SK-N-SH treated with all-trans-retinoic acid at 6 μM for 48 hours (cell line): ENCODE measurements around the gene SMAD6.

Experiments used
- ATAC-seq: fragments of 200-7000 bp; cut with Tn5 transposase; 3 replicates; pipeline ENCODE4 v1.9.1; 2020; ENCODE audit warnings: mild to moderate bottlenecking, moderate library complexity
- ARNTL ChIP-seq: fragments of 450-650 bp; formaldehyde crosslinking; IDR thresholded peaks from 2 replicates; pipeline ENCODE4 v1.5.0; 2020; ENCODE audit warnings: low read depth, mild to moderate bottlenecking, moderate library complexity, borderline replicate concordance
- BACH2 ChIP-seq: fragments of 250-450 bp; sonication (Bioruptor Pico); IDR thresholded peaks from 2 replicates; pipeline ENCODE4 v1.9.0; 2021; ENCODE audit warnings: mild to moderate bottlenecking, borderline replicate concordance
- CREB5 ChIP-seq: fragments of 250-450 bp; sonication (Bioruptor Pico); IDR thresholded peaks from 2 replicates; pipeline ENCODE4 v1.5.1; 2020; ENCODE audit warnings: low read depth, mild to moderate bottlenecking, moderate library complexity
- CSDC2 ChIP-seq: fragments of 250-450 bp; sonication (Bioruptor Pico); IDR thresholded peaks from 2 replicates; pipeline ENCODE4 v1.5.0; 2020; ENCODE audit warnings: mild to moderate bottlenecking, moderate library complexity
- CSRNP3 ChIP-seq: fragments of 250-450 bp; sonication (Bioruptor Pico); IDR thresholded peaks from 2 replicates; pipeline ENCODE4 v1.5.1; 2021; ENCODE audit warnings: mild to moderate bottlenecking, moderate library complexity
- ESRRG ChIP-seq: fragments of 250-450 bp; sonication (Bioruptor Pico); IDR thresholded peaks from 2 replicates; pipeline ENCODE4 v1.6.1; 2021; ENCODE audit warnings: mild to moderate bottlenecking
- ISL1 ChIP-seq: fragments of 250-450 bp; sonication (Bioruptor Pico); IDR thresholded peaks from 2 replicates; pipeline ENCODE4 v2.1.2; 2022; ENCODE audit warnings: mild to moderate bottlenecking, moderate library complexity
- OSR1 ChIP-seq: fragments of 250-450 bp; sonication (Bioruptor Pico); IDR thresholded peaks from 2 replicates; pipeline ENCODE4 v1.8.0; 2022; ENCODE audit warnings: moderate library complexity, mild to moderate bottlenecking, inconsistent platforms
- POU6F1 ChIP-seq: fragments of 250-450 bp; sonication (Bioruptor Pico); IDR thresholded peaks from 2 replicates; pipeline ENCODE4 v1.8.0; 2021; ENCODE audit warnings: low read depth, mild to moderate bottlenecking, moderate library complexity, borderline replicate concordance
- PPARA ChIP-seq: fragments of 250-450 bp; sonication (Bioruptor Pico); IDR thresholded peaks from 2 replicates; pipeline ENCODE4 v1.5.0; 2020; ENCODE audit warnings: mild to moderate bottlenecking, borderline replicate concordance
- RARB ChIP-seq: fragments of 250-450 bp; sonication (Bioruptor Pico); IDR thresholded peaks from 2 replicates; pipeline ENCODE4 v1.8.0; 2021; ENCODE audit warnings: mild to moderate bottlenecking, moderate library complexity
- SNAI2 ChIP-seq: fragments of 250-450 bp; sonication (Bioruptor Pico); IDR thresholded peaks from 2 replicates; pipeline ENCODE4 v1.5.0; 2020; ENCODE audit warnings: mild to moderate bottlenecking, moderate library complexity
- TCF4 ChIP-seq: fragments of 250-450 bp; sonication (Bioruptor Pico); IDR thresholded peaks from 2 replicates; pipeline ENCODE4 v1.8.0; 2021; ENCODE audit warnings: mild to moderate bottlenecking, moderate library complexity, borderline replicate concordance
- TOX ChIP-seq: fragments of 250-450 bp; sonication (Bioruptor Pico); IDR thresholded peaks from 2 replicates; pipeline ENCODE4 v1.8.0; 2021; ENCODE audit warnings: mild to moderate bottlenecking, moderate library complexity, borderline replicate concordance
- TSHZ2 ChIP-seq: fragments of 250-450 bp; sonication (Bioruptor Pico); IDR thresholded peaks from 2 replicates; pipeline ENCODE4 v1.5.0; 2020; ENCODE audit warnings: mild to moderate bottlenecking, moderate library complexity
- ZC3H10 ChIP-seq: fragments of 250-450 bp; sonication (Bioruptor Pico); IDR thresholded peaks from 2 replicates; pipeline ENCODE4 v1.5.1; 2021; ENCODE audit warnings: mild to moderate bottlenecking, moderate library complexity
- ZFP3 ChIP-seq: fragments of 250-450 bp; sonication (Bioruptor Pico); IDR thresholded peaks from 2 replicates; pipeline ENCODE4 v1.5.0; 2020; ENCODE audit warnings: mild to moderate bottlenecking, moderate library complexity
- ZFP30 ChIP-seq: fragments of 450-650 bp; formaldehyde crosslinking; IDR thresholded peaks from 2 replicates; pipeline ENCODE4 v1.5.0; 2022; ENCODE audit warnings: mild to moderate bottlenecking, moderate library complexity
- ZNF565 ChIP-seq: fragments of 450-650 bp; formaldehyde crosslinking; conservative IDR thresholded peaks from 2 replicates; pipeline ENCODE4 v1.5.0; 2020; ENCODE audit warnings: low read depth, mild to moderate bottlenecking, moderate library complexity
- ZNF70 ChIP-seq: fragments of 450-650 bp; formaldehyde crosslinking; IDR thresholded peaks from 2 replicates; pipeline ENCODE4 v1.5.0; 2020; ENCODE audit warnings: mild to moderate bottlenecking, moderate library complexity
- ZNF8 ChIP-seq: fragments of 450-650 bp; formaldehyde crosslinking; IDR thresholded peaks from 2 replicates; pipeline ENCODE4 v1.5.0; 2020; ENCODE audit warnings: mild to moderate bottlenecking, moderate library complexity

The SMAD6 gene

DNA sequence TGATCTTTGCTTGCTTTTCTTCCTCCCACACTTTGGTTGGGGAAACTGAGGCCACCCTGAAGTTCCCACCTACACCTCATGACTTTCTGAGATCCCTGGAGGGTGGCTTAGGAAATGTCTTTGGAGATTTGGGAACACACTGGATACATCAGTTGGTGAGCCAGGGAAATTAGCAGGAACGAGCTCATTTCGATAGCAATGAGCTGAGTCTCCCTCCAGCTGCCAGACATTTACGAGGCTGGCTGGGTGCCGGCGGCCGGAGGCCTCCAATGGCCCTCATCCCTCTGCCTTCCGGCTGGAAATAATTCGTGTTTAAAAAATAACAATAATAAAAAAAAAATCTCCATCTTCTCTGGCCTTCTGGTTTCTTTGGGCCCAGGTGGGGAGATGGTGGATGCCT, 38.8 kb downstream of the SMAD6 start:
- TF ChIP-seq SNAI2 (CRISPR knock-in tag): no peak
- TF ChIP-seq PPARA: no peak
- TF ChIP-seq TOX (CRISPR knock-in tag): no peak
- TF ChIP-seq RARB: no peak
- TF ChIP-seq CREB5 (CRISPR knock-in tag): no peak
- no peak for TF ChIP-seq ISL1 (CRISPR knock-in tag)
- no peak for TF ChIP-seq CSRNP3 (CRISPR knock-in tag)
- TF ChIP-seq ZC3H10 (CRISPR knock-in tag): no peak
- TF ChIP-seq POU6F1 (CRISPR knock-in tag): no peak
- no peak for TF ChIP-seq ZNF70
- TF ChIP-seq TSHZ2 (CRISPR knock-in tag): no peak
- TF ChIP-seq ZNF565 (CRISPR knock-in tag): no peak
- TF ChIP-seq, all 23 proteins: peak for 0
- ATAC-seq: no peak

DNA sequence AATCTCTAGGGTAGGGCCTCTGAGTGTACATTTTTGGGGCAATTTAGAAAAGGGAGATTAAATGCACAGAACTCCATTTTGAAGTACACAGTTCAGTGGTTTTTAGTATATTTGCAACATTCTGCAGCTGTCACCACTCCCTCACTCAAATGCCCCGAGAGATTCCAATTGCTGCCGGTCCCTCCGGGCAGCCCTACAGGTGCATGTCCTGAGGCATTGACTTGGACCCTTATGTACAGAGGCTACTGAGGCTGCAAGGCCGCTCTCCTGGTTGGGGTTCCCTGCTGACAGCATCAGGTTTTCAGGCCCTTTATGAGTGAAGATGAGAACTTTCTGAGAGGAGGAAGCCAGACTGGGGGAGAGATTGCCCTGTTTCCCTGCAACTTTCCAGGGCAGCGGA, 39.6 kb downstream of the SMAD6 start:
- no peak for ATAC-seq
- no peak for TF ChIP-seq RARB
- TF ChIP-seq OSR1 (CRISPR knock-in tag): no peak
- TF ChIP-seq POU6F1 (CRISPR knock-in tag): no peak
- no peak for TF ChIP-seq ZFP30
- no peak for TF ChIP-seq ZNF8 (CRISPR knock-in tag)
- TF ChIP-seq BACH2: no peak
- TF ChIP-seq ZC3H10 (CRISPR knock-in tag): no peak
- no peak for TF ChIP-seq CSDC2 (CRISPR knock-in tag)
- TF ChIP-seq SNAI2 (CRISPR knock-in tag): no peak
- TF ChIP-seq ARNTL (CRISPR knock-in tag): no peak
- TF ChIP-seq ESRRG (CRISPR knock-in tag): no peak
- TF ChIP-seq ZFP3 (CRISPR knock-in tag): no peak
- TF ChIP-seq TCF4 (CRISPR knock-in tag): no peak

DNA sequence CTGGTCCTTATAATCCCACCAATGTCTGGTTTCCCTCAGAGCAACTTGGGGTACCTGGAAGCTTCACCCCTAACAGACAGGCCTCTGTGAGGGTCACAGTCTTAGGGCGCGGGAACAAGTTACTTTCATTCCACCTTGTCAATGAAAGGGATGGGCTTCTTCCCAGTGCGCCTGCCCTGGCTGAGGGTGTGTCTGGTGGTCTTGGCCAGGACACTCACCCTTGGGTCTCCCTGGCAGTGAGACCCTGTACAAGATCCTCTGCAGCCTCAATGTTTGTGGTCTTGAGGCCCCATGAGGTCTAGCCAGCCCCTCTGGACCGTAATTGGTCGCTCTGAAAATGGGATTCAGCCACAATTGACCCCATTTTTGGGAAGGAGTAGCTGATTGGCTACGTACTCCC, 40.2 kb downstream of the SMAD6 start:
- no peak for ATAC-seq
- TF ChIP-seq PPARA (no peak), POU6F1 (CRISPR knock-in tag) (no peak), SNAI2 (CRISPR knock-in tag) (no peak), ZNF565 (CRISPR knock-in tag) (no peak), OSR1 (CRISPR knock-in tag) (no peak), ISL1 (CRISPR knock-in tag) (no peak)
- TF ChIP-seq, all 23 proteins: peak for 0
